ENCODE results near the gene ZNF711. TPM values are rescaled to one million over a fixed set of nuclear protein-coding genes. Genes with fewer than 3 reads are reported as not detected.
"Not testable (repeated sequence)": the region's sequence is repeated elsewhere in the genome, so short reads cannot be mapped to it uniquely, and the experiment has no call there.

The ZNF711 gene
- polyA plus RNA-seq, 2 donors: 1.2 to 2.4 TPM

GRCh38 chrX:85285286-85285685, 41.5 kb downstream of the ZNF711 start:
- WGBS, 2 donors: 82 to 92% methylated on average over 6 of the region's 6 CpGs
- not testable (repeated sequence) for H3K4me3 ChIP-seq (ENCODE audit: low read depth in 1 of 2, low read length in 2 of 2)

GRCh38 chrX:85288992-85289723, 45.4 kb downstream of the ZNF711 start:
- Histone ChIP-seq H3K27ac (ENCODE audit: low read depth in 2 of 2, low read length in 1 of 2) (no peak overlapping the region), H3K4me3 (ENCODE audit: low read depth in 1 of 2, low read length in 2 of 2) (no peak overlapping the region), H3K4me1 (ENCODE audit: control insufficient read depth in 2 of 2, insufficient read depth in 2 of 2, low read length in 1 of 2) (no peaks in the 10 kb centered on the region), H3K9me3 (ENCODE audit: control insufficient read depth in 2 of 2, insufficient read depth in 1 of 2, low read depth in 1 of 2, low read length in 1 of 2) (no peaks in the 10 kb centered on the region), H3K27me3 (ENCODE audit: control insufficient read depth in 1 of 2, insufficient read depth in 2 of 2, low read length in 2 of 2) (no peaks in the 10 kb centered on the region), H3K36me3 (ENCODE audit: control insufficient read depth in 2 of 2, insufficient read depth in 2 of 2, low read length in 1 of 2) (no peaks in the 10 kb centered on the region)
- WGBS, 2 donors: 84 to 92% methylated on average over 7 of the region's 7 CpGs

More at GRCh38 chrX:85285286-85285685, 41.5 kb downstream of the ZNF711 start:
- not testable (repeated sequence) for H3K27me3 ChIP-seq (ENCODE audit: control insufficient read depth in 1 of 2, insufficient read depth in 2 of 2, low read length in 2 of 2); H3K27ac ChIP-seq (ENCODE audit: low read depth in 2 of 2, low read length in 1 of 2); H3K36me3 ChIP-seq (ENCODE audit: control insufficient read depth in 2 of 2, insufficient read depth in 2 of 2, low read length in 1 of 2); H3K4me1 ChIP-seq (ENCODE audit: control insufficient read depth in 2 of 2, insufficient read depth in 2 of 2, low read length in 1 of 2); H3K9me3 ChIP-seq (ENCODE audit: control insufficient read depth in 2 of 2, insufficient read depth in 1 of 2, low read depth in 1 of 2, low read length in 1 of 2)

GRCh38 chrX:85303544-85303943, 59.8 kb downstream of the ZNF711 start:
- H3K4me1 ChIP-seq (ENCODE audit: control insufficient read depth in 2 of 2, insufficient read depth in 2 of 2, low read length in 1 of 2): no peaks in the 10 kb centered on the region
- 72 to 83% methylated on average over 3 of the region's 3 CpGs for WGBS, 2 donors
- H3K27me3 ChIP-seq (ENCODE audit: control insufficient read depth in 1 of 2, insufficient read depth in 2 of 2, low read length in 2 of 2): no peaks in the 10 kb centered on the region
- H3K4me3 ChIP-seq (ENCODE audit: low read depth in 1 of 2, low read length in 2 of 2): no peak overlapping the region
- H3K27ac ChIP-seq (ENCODE audit: low read depth in 2 of 2, low read length in 1 of 2): no peak overlapping the region
- no peaks in the 10 kb centered on the region for H3K9me3 ChIP-seq (ENCODE audit: control insufficient read depth in 2 of 2, insufficient read depth in 1 of 2, low read depth in 1 of 2, low read length in 1 of 2)
- H3K36me3 ChIP-seq (ENCODE audit: control insufficient read depth in 2 of 2, insufficient read depth in 2 of 2, low read length in 1 of 2): no peaks in the 10 kb centered on the region

GRCh38 chrX:85309717-85310116, 65.9 kb downstream of the ZNF711 start:
- H3K27ac ChIP-seq (ENCODE audit: low read depth in 2 of 2, low read length in 1 of 2): no peak overlapping the region
- H3K4me1 ChIP-seq (ENCODE audit: control insufficient read depth in 2 of 2, insufficient read depth in 2 of 2, low read length in 1 of 2): no peaks in the 10 kb centered on the region
- no peaks in the 10 kb centered on the region for H3K27me3 ChIP-seq (ENCODE audit: control insufficient read depth in 1 of 2, insufficient read depth in 2 of 2, low read length in 2 of 2)
- 57 to 87% methylated on average over 2 of the region's 2 CpGs for whole genome bisulfite sequencing, 2 donors
- no peak overlapping the region for H3K4me3 ChIP-seq (ENCODE audit: low read depth in 1 of 2, low read length in 2 of 2)
- no peaks in the 10 kb centered on the region for H3K36me3 ChIP-seq (ENCODE audit: control insufficient read depth in 2 of 2, insufficient read depth in 2 of 2, low read length in 1 of 2)
- H3K9me3 ChIP-seq (ENCODE audit: control insufficient read depth in 2 of 2, insufficient read depth in 1 of 2, low read depth in 1 of 2, low read length in 1 of 2): no peaks in the 10 kb centered on the region

- H3K9me3 ChIP-seq (ENCODE audit: control insufficient read depth in 2 of 2, insufficient read depth in 1 of 2, low read depth in 1 of 2, low read length in 1 of 2): not testable (repeated sequence)
- 91% methylated on average over 2 of the region's 2 CpGs for WGBS, 2 donors
These were observed 67.6 kb downstream of the ZNF711 start for GRCh38 chrX:85311348-85311747.

More at GRCh38 chrX:85311348-85311747, 67.6 kb downstream of the ZNF711 start:
- not testable (repeated sequence) for H3K27me3 ChIP-seq (ENCODE audit: control insufficient read depth in 1 of 2, insufficient read depth in 2 of 2, low read length in 2 of 2); H3K4me3 ChIP-seq (ENCODE audit: low read depth in 1 of 2, low read length in 2 of 2); H3K27ac ChIP-seq (ENCODE audit: low read depth in 2 of 2, low read length in 1 of 2); H3K4me1 ChIP-seq (ENCODE audit: control insufficient read depth in 2 of 2, insufficient read depth in 2 of 2, low read length in 1 of 2); H3K36me3 ChIP-seq (ENCODE audit: control insufficient read depth in 2 of 2, insufficient read depth in 2 of 2, low read length in 1 of 2)

Other genes starting within 250 kb of the ZNF711 start
- 1 to 10 TPM; 3.3 to 5.7 TPM for gene APOOL, start 240.1 kb upstream of the ZNF711 start, polyA plus RNA-seq
- gene SATL1, start 212 bp upstream of the ZNF711 start, polyA plus RNA-seq: under 1 TPM in 1 of 2 donors, not detected in 1; 0.02 TPM
- gene POF1B, start 135.7 kb downstream of the ZNF711 start, polyA plus RNA-seq: 10 to 100 TPM; 24.7 to 25.4 TPM